Astrocyte (in vitro differentiated cells and primary cell): ENCODE data around the gene NDOR1. TPM values are rescaled to one million over a fixed set of nuclear protein-coding genes. Genes with fewer than 3 reads are reported as not detected.

Source experiments
- DNase-seq: peaks from one replicate; pipeline ENCODE4 v3.0.0-alpha.2; 2010; ENCODE audit warnings: low read depth
- FAIRE-seq: peaks from 2 replicates; lab custom pipeline; 2011; peaks lifted over from hg19 to GRCh38; lab: Jason Lieb, UNC
- H2AFZ ChIP-seq: 2 replicates; pipeline ENCODE4 v1.6.0; 2012; ENCODE audit warnings: low read depth, low read length, inconsistent platforms
- H3K27ac ChIP-seq: 2 replicates; pipeline ENCODE4 v1.5.1; 2011; ENCODE audit warnings: low read depth, low read length, inconsistent platforms
- H3K27me3 ChIP-seq: 2 replicates; pipeline ENCODE4 v1.6.0; 2011; ENCODE audit warnings: low read length, inconsistent platforms; ENCODE audit not compliant: insufficient read depth
- H3K36me3 ChIP-seq: 2 replicates; pipeline ENCODE4 v1.5.1; 2011; ENCODE audit warnings: low read length, inconsistent platforms; ENCODE audit not compliant: insufficient read depth
- H3K4me1 ChIP-seq: 2 replicates; pipeline ENCODE4 v1.5.1; 2011; ENCODE audit warnings: low read length, inconsistent platforms; ENCODE audit not compliant: insufficient read depth
- H3K4me2 ChIP-seq: 2 replicates; pipeline ENCODE4 v1.6.0; 2012; ENCODE audit warnings: low read length, inconsistent platforms
- H3K4me3 ChIP-seq: 2 replicates; pipeline ENCODE4 v1.5.1; 2011; ENCODE audit warnings: low read depth, mild to moderate bottlenecking, low read length, inconsistent platforms; ENCODE audit not compliant: insufficient read depth
- H3K79me2 ChIP-seq: 2 replicates; pipeline ENCODE4 v1.6.0; 2012; ENCODE audit warnings: mild to moderate bottlenecking, low read length, inconsistent platforms; ENCODE audit not compliant: insufficient read depth
- H3K9ac ChIP-seq: 2 replicates; pipeline ENCODE4 v1.6.0; 2012; ENCODE audit warnings: mild to moderate bottlenecking, low read length, inconsistent platforms
- H3K9me3 ChIP-seq: 2 replicates; pipeline ENCODE4 v1.5.1; 2012; ENCODE audit warnings: low read depth, mild to moderate bottlenecking, low read length, inconsistent platforms; ENCODE audit not compliant: insufficient read depth
- H4K20me1 ChIP-seq: 2 replicates; pipeline ENCODE4 v1.6.0; 2012; ENCODE audit warnings: low read length, inconsistent platforms; ENCODE audit not compliant: insufficient read depth
- H3K27ac Mint-ChIP-seq: one replicate; pipeline ENCODE4 v1.8.0; 2021; ENCODE audit warnings: mild to moderate bottlenecking, mixed read lengths; ENCODE audit not compliant: unreplicated experiment
- H3K27me3 Mint-ChIP-seq: one replicate; pipeline ENCODE4 v1.8.0; 2021; ENCODE audit warnings: low read depth, mixed read lengths; ENCODE audit not compliant: unreplicated experiment
- H3K36me3 Mint-ChIP-seq: one replicate; pipeline ENCODE4 v1.8.0; 2021; ENCODE audit warnings: low read depth, mixed read lengths; ENCODE audit not compliant: unreplicated experiment
- H3K4me1 Mint-ChIP-seq: one replicate; pipeline ENCODE4 v1.8.0; 2021; ENCODE audit warnings: low read depth, mixed read lengths; ENCODE audit not compliant: unreplicated experiment
- H3K4me3 Mint-ChIP-seq: one replicate; pipeline ENCODE4 v1.8.0; 2021; ENCODE audit warnings: mild to moderate bottlenecking, moderate library complexity, mixed read lengths; ENCODE audit not compliant: unreplicated experiment
- H3K9me3 Mint-ChIP-seq: one replicate; pipeline ENCODE4 v1.8.0; 2021; ENCODE audit warnings: mild to moderate bottlenecking, mixed read lengths; ENCODE audit not compliant: unreplicated experiment
- CTCF ChIP-seq: IDR thresholded peaks from 2 replicates; pipeline ENCODE4 v1.5.1; 2011; ENCODE audit warnings: low read depth, mild to moderate bottlenecking, inconsistent platforms, low read length, moderate library complexity; ENCODE audit not compliant: insufficient read depth
- EZH2 ChIP-seq: IDR thresholded peaks from 2 replicates; pipeline ENCODE4 v1.6.1; 2012; ENCODE audit warnings: mild to moderate bottlenecking, low read length, inconsistent platforms; ENCODE audit not compliant: insufficient read depth
- total RNA-seq: library from RNA; stranded (reverse); gene quantifications from 2 replicates; pipeline ENCODE4 v1.2.1, GENCODE V29; 2021

The NDOR1 gene
- total RNA-seq, 1 donor from 2014 or later: 14.5 TPM

DNA sequence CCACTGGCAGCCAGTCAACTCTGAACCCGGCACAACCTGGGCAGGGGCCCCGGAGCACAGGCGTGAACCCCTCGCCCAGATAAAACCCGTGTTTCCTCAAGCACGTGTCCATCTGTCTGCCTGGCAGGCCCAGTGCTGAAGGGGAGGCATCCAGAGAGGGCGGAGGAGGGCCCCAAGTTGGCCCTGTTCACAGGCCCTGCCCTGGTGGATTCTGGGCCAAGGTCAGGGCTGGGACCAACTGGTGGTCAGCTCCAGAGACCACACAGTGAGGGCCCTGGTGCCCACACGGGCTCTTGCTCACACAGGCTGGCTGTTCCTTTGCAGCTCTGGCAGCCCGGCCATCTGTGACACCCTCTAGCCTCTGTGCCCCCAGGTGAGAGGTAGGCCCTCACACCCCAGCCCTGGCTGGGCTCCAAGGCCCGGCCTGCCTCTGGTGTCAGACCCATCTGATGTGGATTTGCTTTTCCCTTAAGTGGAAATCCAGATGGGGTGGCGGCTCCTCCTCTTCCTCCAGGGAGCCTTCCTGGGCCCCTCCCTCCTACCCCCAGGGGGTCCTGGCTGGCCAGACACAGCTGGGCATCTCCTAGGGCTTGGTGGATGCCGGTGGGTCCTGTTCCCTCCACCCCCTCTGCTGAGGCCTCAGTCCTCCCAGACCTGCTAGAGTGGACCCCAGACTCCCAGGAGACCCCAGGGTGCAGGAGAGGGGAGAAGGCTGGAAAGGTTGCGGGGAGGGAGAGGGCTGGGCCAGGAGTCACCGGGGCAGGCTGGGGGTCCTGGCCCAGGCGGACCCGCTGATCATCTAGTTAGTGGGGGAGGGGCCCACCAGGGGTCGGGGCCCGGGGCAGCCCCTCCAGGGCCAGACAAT, 45.1 kb downstream of the NDOR1 start:
- Histone ChIP-seq H2AFZ (no peak overlapping the region), H3K79me2 (peaks cover 9% of the 10 kb centered on the region), H3K4me1 (peaks cover 10% of the 10 kb centered on the region), H3K9me3 (no peaks in the 10 kb centered on the region), H3K27me3 (no peaks in the 10 kb centered on the region), H3K36me3 (no peaks in the 10 kb centered on the region), H3K4me3 (no peak overlapping the region), H3K4me2 (no peak overlapping the region), H3K27ac (no peak overlapping the region), H4K20me1 (peaks cover 2% of the 10 kb centered on the region), H3K9ac (no peak overlapping the region)
- Mint-ChIP-seq H3K9me3 (no peaks in the 10 kb centered on the region), H3K4me3 (no peak overlapping the region), H3K4me1 (peaks cover 2% of the 10 kb centered on the region), H3K27ac (no peak overlapping the region), H3K36me3 (no peaks in the 10 kb centered on the region), H3K27me3 (peaks cover 6% of the 10 kb centered on the region)
- FAIRE-seq (no peak), DNase-seq (no peak)
- TF ChIP-seq CTCF: no peak
- TF ChIP-seq EZH2: no peak

DNA sequence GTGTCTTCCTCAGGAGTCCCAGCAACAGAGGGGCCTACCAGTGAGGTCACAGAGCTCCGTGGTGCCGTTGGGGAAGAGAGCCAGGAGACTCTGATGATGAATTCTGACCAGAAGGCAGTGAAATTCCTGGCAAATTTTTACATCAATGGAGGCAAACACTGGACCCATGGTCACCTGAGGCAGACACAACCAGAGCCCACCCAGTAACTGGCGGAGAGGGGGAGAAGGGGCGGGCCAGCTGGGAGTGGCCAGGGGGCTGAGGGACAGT, 45.6 kb downstream of the NDOR1 start, which contains the start of gene STPG3:
TSS of gene STPG3 (plus strand) at position 93 of the 268 bp plus-strand sequence. CDS start at position 94, 1 bp downstream.
- Mint-ChIP-seq H3K4me3 (no peak within 1 kb of the TSS), H3K36me3 (no peaks in the 10 kb centered on the region), H3K27ac (no peak within 1 kb of the TSS), H3K9me3 (no peaks in the 10 kb centered on the region), H3K27me3 (peaks cover 6% of the 10 kb centered on the region), H3K4me1 (peaks cover 2% of the 10 kb centered on the region)
- DNase-seq (no peak), FAIRE-seq (no peak)
- no peak within 1 kb of the TSS for H3K27ac ChIP-seq
- H3K4me2 ChIP-seq: no peak within 1 kb of the TSS
- no peak for TF ChIP-seq CTCF
- TF ChIP-seq EZH2: no peak
- H3K9me3 ChIP-seq: no peaks in the 10 kb centered on the region
- peaks cover 14% of the 10 kb centered on the region for H3K79me2 ChIP-seq
- no peak within 1 kb of the TSS for H2AFZ ChIP-seq
- no peak within 1 kb of the TSS for H3K9ac ChIP-seq
- H3K4me3 ChIP-seq: no peak within 1 kb of the TSS
- peaks cover 14% of the 10 kb centered on the region for H3K4me1 ChIP-seq
- peaks cover 7% of the 10 kb centered on the region for H4K20me1 ChIP-seq
- no peaks in the 10 kb centered on the region for H3K36me3 ChIP-seq
- H3K27me3 ChIP-seq: no peaks in the 10 kb centered on the region
